ENCODE data around the gene GLIPR1L2.
"Not testable (repeated sequence)": the region's sequence is repeated elsewhere in the genome, so short reads cannot be mapped to it uniquely, and the experiment has no call there.

Gene GLIPR1L2

GRCh38 chr12:75432924-75433323 lies 42.0 kb downstream of the GLIPR1L2 start:
- DNase-seq (ENCODE audit: low read depth in 2 of 2) = no peak

DNA sequence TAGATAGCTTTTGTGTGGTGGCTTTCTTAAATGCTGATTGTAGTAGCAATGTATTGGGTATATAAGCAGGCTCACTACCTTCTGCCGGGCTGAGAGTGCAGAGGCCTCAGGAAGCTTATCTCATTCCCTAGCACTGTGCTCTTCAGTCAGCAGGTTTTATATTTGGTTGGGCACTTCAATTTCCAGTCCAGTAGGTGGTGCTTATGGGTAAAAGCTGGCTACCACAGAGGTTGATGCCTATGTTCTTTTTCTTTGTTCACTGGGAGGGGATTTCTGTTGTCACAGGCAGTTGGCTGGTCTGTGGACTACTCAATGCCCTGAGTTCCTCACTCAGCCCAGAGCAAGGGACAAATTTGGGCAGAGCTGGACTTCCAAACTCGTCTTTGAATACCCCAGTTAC lies 46.7 kb downstream of the GLIPR1L2 start:
- DNase-seq (ENCODE audit: low read depth in 2 of 2) = no peak

DNA sequence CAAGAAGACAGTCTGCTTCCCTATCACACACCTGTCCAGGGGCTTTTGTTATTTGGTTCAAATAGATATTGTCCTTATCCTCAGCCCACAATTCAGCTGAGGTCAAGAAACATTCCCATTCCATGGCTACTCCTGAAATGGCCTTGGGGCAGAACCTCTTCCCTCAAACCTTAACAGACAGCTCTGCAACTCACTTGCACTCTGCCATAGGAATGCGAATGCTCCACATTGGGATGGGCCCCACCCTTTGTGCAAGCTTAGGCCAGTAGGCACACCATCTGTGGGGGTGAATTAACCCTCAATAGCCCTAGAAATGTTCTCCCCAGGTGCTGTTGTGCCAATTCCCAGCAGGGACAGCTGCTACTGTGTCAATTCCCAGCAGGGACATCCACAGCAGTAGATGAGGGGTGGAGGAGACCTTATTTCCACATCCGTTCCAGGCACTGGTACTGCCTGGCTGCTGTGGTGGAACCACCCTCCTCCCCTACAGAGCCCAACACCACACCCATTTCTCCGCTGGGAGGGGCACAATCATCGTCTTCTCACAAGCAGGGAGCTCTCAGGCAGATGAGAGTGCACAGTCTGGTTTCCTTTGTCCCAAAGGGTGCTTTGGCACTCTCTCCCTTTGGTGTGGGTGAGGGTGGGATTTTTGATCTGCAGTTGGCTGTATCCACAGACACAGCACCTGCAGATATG lies 47.3 kb downstream of the GLIPR1L2 start:
- no peak for DNase-seq (ENCODE audit: low read depth in 2 of 2)

DNA sequence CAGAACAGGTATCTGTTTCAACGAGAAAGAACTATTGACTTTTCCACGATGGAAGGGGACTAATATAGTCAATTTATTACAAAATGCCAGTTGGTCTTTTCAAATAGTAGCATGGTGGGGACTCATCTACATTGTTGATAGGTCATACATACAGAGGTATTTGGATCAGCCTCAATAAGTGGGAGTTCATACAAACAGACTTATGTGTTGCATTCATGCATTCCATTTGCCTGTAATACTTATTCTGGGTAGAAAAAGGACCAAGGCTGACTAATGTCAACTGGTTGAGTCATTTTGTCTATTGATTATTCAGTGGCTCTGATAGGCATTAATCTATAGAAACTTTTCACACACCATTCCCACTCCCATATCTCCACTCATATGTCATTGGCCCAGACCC lies 48.2 kb downstream of the GLIPR1L2 start:
- no peak for DNase-seq (ENCODE audit: low read depth in 2 of 2)

DNA sequence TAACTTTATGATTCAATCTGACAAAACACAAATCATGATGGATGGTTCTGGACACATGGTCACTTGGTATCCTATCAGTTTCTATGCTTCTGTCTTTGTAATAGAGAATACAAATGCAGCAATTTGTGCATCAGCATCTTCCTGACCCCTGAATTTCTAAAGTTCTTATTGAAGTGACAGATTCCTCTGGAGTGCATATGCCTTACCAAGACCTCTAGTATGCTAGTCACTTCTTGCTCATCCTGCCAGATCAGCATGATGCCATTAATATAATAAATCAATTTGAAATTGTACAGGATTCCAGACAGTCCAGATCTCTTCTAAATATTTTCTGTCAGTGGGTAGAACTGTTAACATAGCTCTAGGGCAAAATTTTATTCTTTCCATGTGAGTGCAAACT lies 49.0 kb downstream of the GLIPR1L2 start:
- DNase-seq (ENCODE audit: low read depth in 2 of 2) = no peak

GRCh38 chr12:75441687-75442449 lies 51.0 kb downstream of the GLIPR1L2 start:
- not testable (repeated sequence) for DNase-seq (ENCODE audit: low read depth in 2 of 2)

GRCh38 chr12:75442454-75442853 lies 51.6 kb downstream of the GLIPR1L2 start:
- not testable (repeated sequence) for DNase-seq (ENCODE audit: low read depth in 2 of 2)

DNA sequence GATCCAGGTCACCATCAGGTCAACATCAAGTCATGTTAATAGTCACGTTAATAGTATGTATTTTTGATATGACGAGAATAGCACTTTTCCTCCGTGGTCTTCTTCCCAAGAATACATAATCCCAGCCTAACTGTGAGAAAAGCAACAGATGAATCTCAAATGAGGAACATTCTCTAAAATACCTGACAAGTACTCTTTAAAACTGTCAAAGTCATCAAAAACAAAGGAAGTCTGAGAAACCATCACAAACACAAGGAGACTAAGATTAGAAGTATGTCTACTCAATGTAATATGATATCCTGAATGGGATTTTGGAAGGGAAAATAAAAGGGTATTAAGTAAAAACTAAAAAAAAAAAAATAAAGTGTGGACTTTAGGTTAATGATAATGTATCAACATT lies 52.8 kb downstream of the GLIPR1L2 start:
- DNase-seq (ENCODE audit: low read depth in 2 of 2) = no peak

- no peak for DNase-seq (ENCODE audit: low read depth in 2 of 2)
Measured at GRCh38 chr12:75444429-75445136, 53.7 kb downstream of the GLIPR1L2 start.

DNA sequence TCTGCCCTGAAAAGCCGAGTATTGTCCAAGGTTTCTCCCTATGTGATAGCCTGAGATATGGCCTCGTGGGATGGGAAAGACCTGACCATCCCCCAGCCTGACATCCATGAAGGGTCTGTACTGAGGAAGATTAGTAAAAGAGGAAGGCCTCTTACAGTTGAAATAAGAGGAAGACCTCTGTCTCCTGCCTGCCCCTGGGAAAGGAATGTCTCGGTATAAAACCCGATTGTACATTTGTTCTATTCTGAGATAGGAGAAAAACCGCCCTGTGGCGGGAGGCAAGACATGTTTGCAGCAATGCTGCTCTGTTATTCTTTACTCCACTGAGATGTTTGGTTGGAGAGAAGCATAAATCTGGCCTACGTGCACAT lies 54.2 kb downstream of the GLIPR1L2 start:
- not testable (repeated sequence) for DNase-seq (ENCODE audit: low read depth in 2 of 2)

- DNase-seq (ENCODE audit: low read depth in 2 of 2) = no peak
Measured at GRCh38 chr12:75446857-75447256, 56.0 kb downstream of the GLIPR1L2 start.

GRCh38 chr12:75447691-75448393 lies 57.0 kb downstream of the GLIPR1L2 start:
- DNase-seq (ENCODE audit: low read depth in 2 of 2) = no peak

GRCh38 chr12:75452675-75453330 lies 61.9 kb downstream of the GLIPR1L2 start:
- DNase-seq (ENCODE audit: low read depth in 2 of 2) = no peak

GRCh38 chr12:75455839-75456238 lies 65.0 kb downstream of the GLIPR1L2 start:
- no peak for DNase-seq (ENCODE audit: low read depth in 2 of 2)

GRCh38 chr12:75457191-75457590 lies 66.3 kb downstream of the GLIPR1L2 start:
- DNase-seq (ENCODE audit: low read depth in 2 of 2) = no peak

- not testable (repeated sequence) for DNase-seq (ENCODE audit: low read depth in 2 of 2)
Measured at GRCh38 chr12:75457866-75458265, 67.0 kb downstream of the GLIPR1L2 start.

DNA sequence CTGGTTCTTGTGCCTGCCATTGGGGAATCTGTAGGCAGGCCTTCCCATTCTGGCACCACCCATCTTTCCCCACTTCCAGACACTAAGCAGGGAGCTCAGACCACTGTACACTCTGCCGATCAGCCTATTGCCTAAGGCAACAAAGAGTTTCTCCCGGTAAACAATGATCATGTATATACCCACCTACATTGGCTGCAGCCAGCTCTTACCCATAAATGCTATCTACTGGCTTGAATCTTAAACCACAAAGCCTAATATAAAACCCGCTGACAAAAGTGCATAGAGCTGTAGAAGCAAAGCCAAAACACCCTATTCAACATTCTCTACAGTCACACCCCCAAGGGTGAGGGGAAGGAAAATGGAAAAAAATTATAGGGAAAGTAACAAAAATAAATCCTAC lies 68.9 kb downstream of the GLIPR1L2 start:
- DNase-seq (ENCODE audit: low read depth in 2 of 2) = no peak

- DNase-seq (ENCODE audit: low read depth in 2 of 2) = no peak
Measured at GRCh38 chr12:75460204-75460603, 69.3 kb downstream of the GLIPR1L2 start.

- no peak for DNase-seq (ENCODE audit: low read depth in 2 of 2)
Measured at GRCh38 chr12:75471902-75472890, 81.3 kb downstream of the GLIPR1L2 start.

- DNase-seq (ENCODE audit: low read depth in 2 of 2) = no peak
Measured at GRCh38 chr12:75474116-75474515, 83.2 kb downstream of the GLIPR1L2 start.
